ENCODE data around the gene LRRC3B.

GRCh38 chr3:26682406-26682805 lies 59.8 kb downstream of the LRRC3B start:
- TF ChIP-seq EZH2 (IDR thresholded peaks at IDR 0.05; ENCODE audit: insufficient read depth, poor library complexity, severe bottlenecking) (no peak), EZH2phosphoT487 (IDR thresholded peaks at IDR 0.05; ENCODE audit: insufficient read depth, low read depth) (no peak)
